ENCODE data around the gene MANSC4.

GRCh38 chr12:27822076-27822712 lies 42.2 kb upstream of the MANSC4 start:
- TF ChIP-seq POLR2AphosphoS5 (IDR thresholded peaks at IDR 0.05; ENCODE audit: control insufficient read depth, insufficient read depth, low read depth, low read length) (no peak), REST (IDR thresholded peaks at IDR 0.05; ENCODE audit: borderline replicate concordance) (no peak), REST (CRISPR knock-in tag; IDR thresholded peaks at IDR 0.05; ENCODE audit: low read depth) (no peak), CREB1 (IDR thresholded peaks at IDR 0.05) (no peak), CREB1 (CRISPR knock-in tag; IDR thresholded peaks at IDR 0.05) (no peak), TFE3 (CRISPR knock-in tag; IDR thresholded peaks at IDR 0.05) (no peak), FOSL1 (tag; conservative IDR thresholded peaks at IDR 0.05) (peak; percentile 86)

All from K562 (cell line).